ENCODE results near the gene ENTR1. TPM values are rescaled to one million over a fixed set of nuclear protein-coding genes. Genes with fewer than 3 reads are reported as not detected.

Gene ENTR1
- total and polyA plus RNA-seq, 2 of the 4 experiments (the other 2 are of a cell fraction), result 14.5 to 37.3 TPM

DNA sequence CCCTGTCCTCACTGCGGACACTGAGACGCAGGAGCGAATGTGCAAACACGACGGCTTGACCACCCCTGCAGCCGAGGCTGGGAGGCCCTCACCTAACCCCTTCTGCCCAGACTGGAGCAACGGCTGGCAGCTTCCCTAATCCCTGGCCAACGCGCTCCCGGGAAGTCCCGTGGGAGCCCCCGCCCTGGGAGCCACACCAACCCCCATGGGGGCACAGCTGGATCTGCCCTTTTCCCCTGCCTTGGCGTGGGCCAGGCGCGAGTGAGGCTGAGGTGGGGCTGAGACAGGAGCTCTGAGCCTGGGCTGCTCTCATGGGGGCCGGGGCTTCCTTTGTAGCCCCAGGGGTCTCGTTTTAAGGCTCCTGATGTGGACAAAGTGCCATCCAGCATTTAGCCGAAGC is 42.2 kb downstream of the ENTR1 start:
- H4K20me1 ChIP-seq (ENCODE audit: insufficient read depth, low read length), result no peaks in the 10 kb centered on the region
- intact Hi-C loops (cut with micrococcal nuclease) (no loop called here), dilution Hi-C loops (cut with HindIII; ENCODE audit: low sequenced_read_pairs, unreplicated experiment) (no loop called here), in situ Hi-C loops (cut with MboI; ENCODE audit: low sequenced_read_pairs) (no loop called here)
- ATAC-seq (ENCODE audit: low read depth) (no peak), DNase-seq (no peak)
- no peak overlapping the region for H3K9ac ChIP-seq (ENCODE audit: low read depth, low read length)
- H3K9me1 ChIP-seq (ENCODE audit: insufficient read depth, low read length), result peaks cover 9% of the 10 kb centered on the region
- H3K4me2 ChIP-seq (ENCODE audit: low read depth, low read length), result no peak overlapping the region
- H3K14ac ChIP-seq (replicated peaks; ENCODE audit: low read depth, low read length), result no peak overlapping the region
- no peak overlapping the region for H4K91ac ChIP-seq (ENCODE audit: insufficient read depth, low read depth, low read length)
- WGBS, 2 experiments (ENCODE audit: extremely low coverage in 2 of 2, insufficient read length in 1 of 2), result 73% methylated on average over 9 of the region's 18 CpGs; no CpG with 5 or more reads in 1 of the 2 experiments
- H2BK15ac ChIP-seq (ENCODE audit: low read depth, low read length), result no peak overlapping the region
- H2AFZ ChIP-seq (replicated peaks; ENCODE audit: low read length, poor library complexity), result no peak overlapping the region
- no peak overlapping the region for H3K4me3 ChIP-seq (ENCODE audit: insufficient read depth, low read depth, low read length)
- H4K5ac ChIP-seq (ENCODE audit: low read depth, low read length), result no peak overlapping the region
- no peak overlapping the region for H2AK5ac ChIP-seq (ENCODE audit: low read depth, low read length)
- no peak overlapping the region for H2BK5ac ChIP-seq (ENCODE audit: low read depth, low read length, poor library complexity, severe bottlenecking)
- H3K27ac ChIP-seq (ENCODE audit: insufficient read depth, low read length), result no peak overlapping the region
- no peaks in the 10 kb centered on the region for H3K36me3 ChIP-seq (ENCODE audit: control insufficient read depth, insufficient read depth, low read length)
- H2BK20ac ChIP-seq (ENCODE audit: low read depth, low read length), result no peak overlapping the region
- ChIA-PET CTCF (no interaction called here), POLR2A (ENCODE audit: unreplicated experiment) (no interaction called here)
- no peak overlapping the region for H2AK9ac ChIP-seq (replicated peaks; ENCODE audit: low read depth, low read length, poor library complexity)
- H4K8ac ChIP-seq (ENCODE audit: low read depth in 2 of 2, low read length in 2 of 2), result no peak overlapping the region
- H3K23ac ChIP-seq (ENCODE audit: low read depth, low read length), result no peak overlapping the region
- H3K18ac ChIP-seq (ENCODE audit: low read depth, low read length), result no peak overlapping the region
- no peaks in the 10 kb centered on the region for H3K27me3 ChIP-seq (ENCODE audit: control insufficient read depth, insufficient read depth, low read length)
- no peak overlapping the region for H3K56ac ChIP-seq (ENCODE audit: extremely low read depth, insufficient read depth, low read length)
- H2BK120ac ChIP-seq (ENCODE audit: low read depth, low read length), result no peak overlapping the region
- H3K4ac ChIP-seq (ENCODE audit: low read depth, low read length), result no peak overlapping the region
- BruUV-seq (replicated peaks), result no TSS peak
- H3K9me3 ChIP-seq (ENCODE audit: control insufficient read depth, insufficient read depth, low read length), result no peaks in the 10 kb centered on the region
- peaks cover 3 to 6% of the 10 kb centered on the region in 2 experiments; a peak in 1 of 4 replicates for H3K79me1 ChIP-seq (ENCODE audit: low read depth in 1 of 2, low read length in 2 of 2)
- H3K4me1 ChIP-seq (ENCODE audit: control insufficient read depth, insufficient read depth, low read length), result peaks cover 17% of the 10 kb centered on the region
- TF ChIP-seq RCOR1 (IDR thresholded peaks at IDR 0.05; ENCODE audit: insufficient replicate concordance, low read length) (no peak), CHD1 (IDR thresholded peaks at IDR 0.05; ENCODE audit: low read depth, low read length) (no peak), NFE2L2 (IDR thresholded peaks at IDR 0.05; ENCODE audit: low read depth, low read length) (no peak), CEBPB (IDR thresholded peaks at IDR 0.05; ENCODE audit: low read depth, low read length) (no peak), POLR2A (IDR thresholded peaks at IDR 0.05; ENCODE audit: low read depth, low read length) (no peak), BHLHE40 (IDR thresholded peaks at IDR 0.05; ENCODE audit: low read depth, low read length) (no peak), MXI1 (IDR thresholded peaks at IDR 0.05; ENCODE audit: borderline replicate concordance, low read depth, low read length) (no peak), USF2 (IDR thresholded peaks at IDR 0.05; ENCODE audit: low read depth, low read length) (no peak), MAFK (IDR thresholded peaks at IDR 0.05; ENCODE audit: low read depth, low read length) (no peak), RAD21 (IDR thresholded peaks at IDR 0.05; ENCODE audit: low read length) (no peak), ELK1 (IDR thresholded peaks at IDR 0.05; ENCODE audit: borderline replicate concordance, low read depth, low read length) (no peak)
- TF ChIP-seq, protein P1, sequence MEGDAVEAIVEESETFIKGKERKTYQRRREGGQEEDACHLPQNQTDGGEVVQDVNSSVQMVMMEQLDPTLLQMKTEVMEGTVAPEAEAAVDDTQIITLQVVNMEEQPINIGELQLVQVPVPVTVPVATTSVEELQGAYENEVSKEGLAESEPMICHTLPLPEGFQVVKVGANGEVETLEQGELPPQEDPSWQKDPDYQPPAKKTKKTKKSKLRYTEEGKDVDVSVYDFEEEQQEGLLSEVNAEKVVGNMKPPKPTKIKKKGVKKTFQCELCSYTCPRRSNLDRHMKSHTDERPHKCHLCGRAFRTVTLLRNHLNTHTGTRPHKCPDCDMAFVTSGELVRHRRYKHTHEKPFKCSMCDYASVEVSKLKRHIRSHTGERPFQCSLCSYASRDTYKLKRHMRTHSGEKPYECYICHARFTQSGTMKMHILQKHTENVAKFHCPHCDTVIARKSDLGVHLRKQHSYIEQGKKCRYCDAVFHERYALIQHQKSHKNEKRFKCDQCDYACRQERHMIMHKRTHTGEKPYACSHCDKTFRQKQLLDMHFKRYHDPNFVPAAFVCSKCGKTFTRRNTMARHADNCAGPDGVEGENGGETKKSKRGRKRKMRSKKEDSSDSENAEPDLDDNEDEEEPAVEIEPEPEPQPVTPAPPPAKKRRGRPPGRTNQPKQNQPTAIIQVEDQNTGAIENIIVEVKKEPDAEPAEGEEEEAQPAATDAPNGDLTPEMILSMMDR (conservative IDR thresholded peaks at IDR 0.05; ENCODE audit: low read depth, low read length), result no peak

All from IMR-90 (cell line).